ENCODE results near the gene SLC2A14.
A peak's percentile ranks its signal among the peaks of the same experiment; 100 is the strongest.
"Not testable (repeated sequence)": the region's sequence is repeated elsewhere in the genome, so short reads cannot be mapped to it uniquely, and the experiment has no call there.

The SLC2A14 gene

DNA sequence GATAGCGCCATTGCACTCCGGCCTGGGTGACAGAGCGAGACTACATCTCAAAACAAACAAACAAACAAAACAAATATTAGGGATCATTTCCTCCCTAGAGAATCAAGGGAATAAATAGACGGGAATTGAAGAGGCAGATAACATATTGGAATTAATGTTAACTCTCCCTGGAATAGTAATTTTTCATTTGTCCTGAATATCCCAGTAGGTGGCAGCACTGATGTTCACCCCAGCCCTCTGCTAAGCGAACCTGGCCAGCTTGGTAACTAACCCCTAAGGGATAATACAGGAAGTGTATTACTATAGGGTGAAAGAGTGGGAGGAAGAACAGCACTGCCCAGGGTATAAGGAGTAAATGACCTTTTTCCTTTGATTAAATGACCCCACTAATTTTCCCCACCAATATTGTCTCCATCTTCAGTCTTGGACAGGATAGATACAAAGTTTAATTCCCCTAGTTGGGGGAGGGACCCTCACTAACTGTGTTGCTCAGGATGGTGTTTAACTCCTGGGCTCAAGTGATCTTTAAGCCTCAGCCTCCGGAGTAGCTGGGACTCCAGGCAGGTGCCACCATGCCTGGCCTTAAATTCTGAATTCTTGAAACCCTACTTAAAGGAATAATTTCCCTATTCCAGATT, 40.5 kb downstream of the SLC2A14 start:
- peak overlapping the region; percentile 36; the same call in 1 of the 2 replicates for H2AFZ ChIP-seq (ENCODE audit: low read depth)
- H3K79me2 ChIP-seq (ENCODE audit: insufficient read depth, low read depth), result no peaks in the 10 kb centered on the region
- no peak overlapping the region for H3K4me3 ChIP-seq (IDR thresholded peaks at IDR 0.05; ENCODE audit: insufficient read depth, low read depth, low read length)
- H3K9ac ChIP-seq, result no peak overlapping the region
- no peaks in the 10 kb centered on the region for H3K4me1 ChIP-seq (ENCODE audit: low read depth, poor library complexity, severe bottlenecking)
- H3K27me3 ChIP-seq (ENCODE audit: insufficient read depth, low read depth), result no peaks in the 10 kb centered on the region
- H3K27ac ChIP-seq, result no peak overlapping the region
- H4K20me1 ChIP-seq (ENCODE audit: insufficient read depth), result no peaks in the 10 kb centered on the region
- no peak overlapping the region for H3K4me2 ChIP-seq
- H3K36me3 ChIP-seq (ENCODE audit: insufficient read depth), result no peaks in the 10 kb centered on the region
- TF ChIP-seq, protein P1, sequence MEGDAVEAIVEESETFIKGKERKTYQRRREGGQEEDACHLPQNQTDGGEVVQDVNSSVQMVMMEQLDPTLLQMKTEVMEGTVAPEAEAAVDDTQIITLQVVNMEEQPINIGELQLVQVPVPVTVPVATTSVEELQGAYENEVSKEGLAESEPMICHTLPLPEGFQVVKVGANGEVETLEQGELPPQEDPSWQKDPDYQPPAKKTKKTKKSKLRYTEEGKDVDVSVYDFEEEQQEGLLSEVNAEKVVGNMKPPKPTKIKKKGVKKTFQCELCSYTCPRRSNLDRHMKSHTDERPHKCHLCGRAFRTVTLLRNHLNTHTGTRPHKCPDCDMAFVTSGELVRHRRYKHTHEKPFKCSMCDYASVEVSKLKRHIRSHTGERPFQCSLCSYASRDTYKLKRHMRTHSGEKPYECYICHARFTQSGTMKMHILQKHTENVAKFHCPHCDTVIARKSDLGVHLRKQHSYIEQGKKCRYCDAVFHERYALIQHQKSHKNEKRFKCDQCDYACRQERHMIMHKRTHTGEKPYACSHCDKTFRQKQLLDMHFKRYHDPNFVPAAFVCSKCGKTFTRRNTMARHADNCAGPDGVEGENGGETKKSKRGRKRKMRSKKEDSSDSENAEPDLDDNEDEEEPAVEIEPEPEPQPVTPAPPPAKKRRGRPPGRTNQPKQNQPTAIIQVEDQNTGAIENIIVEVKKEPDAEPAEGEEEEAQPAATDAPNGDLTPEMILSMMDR (conservative IDR thresholded peaks at IDR 0.05; ENCODE audit: low read depth, low read length), result peak; percentile 62

DNA sequence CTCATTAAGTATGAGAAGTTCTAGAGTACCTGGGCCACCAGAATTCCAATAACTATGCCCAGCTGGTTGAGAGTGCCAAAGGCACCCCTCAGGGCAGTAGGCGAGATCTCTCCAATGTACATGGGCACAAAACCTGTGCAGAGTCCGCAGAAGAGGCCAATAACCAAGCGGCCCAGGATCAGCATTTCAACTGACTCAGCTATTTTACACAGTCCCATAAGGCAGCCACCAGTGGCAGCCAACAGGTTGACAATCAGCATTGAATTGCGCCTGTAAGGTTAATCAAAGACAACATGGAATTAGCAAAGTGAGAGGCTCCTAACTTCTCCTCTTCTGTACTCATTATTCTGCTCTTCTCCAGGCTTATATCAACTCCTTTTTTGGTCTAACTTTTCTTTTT, 43.0 kb downstream of the SLC2A14 start:
- not testable (repeated sequence) for H4K20me1 ChIP-seq (ENCODE audit: insufficient read depth); H3K27me3 ChIP-seq (ENCODE audit: insufficient read depth, low read depth); H3K36me3 ChIP-seq (ENCODE audit: insufficient read depth); H3K4me2 ChIP-seq; H3K4me1 ChIP-seq (ENCODE audit: low read depth, poor library complexity, severe bottlenecking); H3K79me2 ChIP-seq (ENCODE audit: insufficient read depth, low read depth); H3K27ac ChIP-seq; H2AFZ ChIP-seq (ENCODE audit: low read depth); H3K4me3 ChIP-seq (IDR thresholded peaks at IDR 0.05; ENCODE audit: insufficient read depth, low read depth, low read length); H3K9ac ChIP-seq

DNA sequence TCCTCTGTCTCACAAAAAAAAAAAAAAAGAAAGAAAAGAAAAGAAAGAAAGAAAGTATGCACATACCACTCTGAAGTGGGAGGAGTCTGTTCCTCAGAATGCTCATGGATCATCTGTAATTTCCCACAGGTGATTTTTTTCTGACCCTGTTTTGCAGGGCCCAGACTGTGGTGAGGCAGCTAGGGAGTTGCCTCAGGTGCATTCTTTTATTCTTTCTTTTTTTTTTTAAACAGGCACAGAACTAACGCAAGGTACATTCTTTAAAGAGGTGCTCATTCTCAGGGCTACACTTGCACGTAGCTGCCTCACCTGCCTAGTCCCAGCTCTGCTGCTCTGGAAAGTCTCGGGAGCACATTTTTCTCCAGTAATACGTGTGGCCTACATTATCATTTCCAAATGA, 47.0 kb downstream of the SLC2A14 start:
- not testable (repeated sequence) for H3K4me3 ChIP-seq (IDR thresholded peaks at IDR 0.05; ENCODE audit: insufficient read depth, low read depth, low read length); H3K79me2 ChIP-seq (ENCODE audit: insufficient read depth, low read depth); H2AFZ ChIP-seq (ENCODE audit: low read depth); H3K27me3 ChIP-seq (ENCODE audit: insufficient read depth, low read depth); H4K20me1 ChIP-seq (ENCODE audit: insufficient read depth); H3K4me1 ChIP-seq (ENCODE audit: low read depth, poor library complexity, severe bottlenecking); H3K9ac ChIP-seq; H3K27ac ChIP-seq; H3K36me3 ChIP-seq (ENCODE audit: insufficient read depth); H3K4me2 ChIP-seq

DNA sequence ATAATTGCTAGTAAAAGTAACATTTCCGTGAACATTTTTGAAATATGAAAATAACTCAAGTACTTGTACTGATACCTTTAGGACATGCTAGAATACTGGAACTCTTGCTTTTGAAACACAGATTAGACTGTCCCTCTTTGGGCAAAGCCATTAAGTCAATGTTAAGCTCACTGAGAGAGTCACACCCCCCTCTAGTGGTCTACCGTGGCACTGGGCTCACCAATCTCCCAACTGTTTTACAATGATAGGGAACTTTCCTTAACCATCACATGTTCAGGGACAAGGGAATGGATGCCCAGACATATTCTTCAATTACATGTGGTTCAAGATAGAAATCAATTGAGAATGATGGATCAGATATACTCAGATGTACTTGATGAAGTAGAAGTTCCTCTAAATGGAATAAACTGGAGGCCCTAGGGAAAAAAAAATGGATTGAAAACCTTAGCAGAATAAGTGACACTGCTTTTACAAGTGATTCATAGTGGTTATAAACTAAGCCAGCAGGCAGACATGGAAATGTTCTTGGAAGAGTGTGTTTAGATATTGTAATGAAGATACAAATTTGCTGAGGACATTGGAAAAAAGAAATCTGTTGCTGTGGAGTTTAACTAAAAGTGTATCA, 65.7 kb downstream of the SLC2A14 start:
- Histone ChIP-seq H4K20me1 (ENCODE audit: insufficient read depth) (no peaks in the 10 kb centered on the region), H3K79me2 (ENCODE audit: insufficient read depth, low read depth) (no peaks in the 10 kb centered on the region), H3K27me3 (ENCODE audit: insufficient read depth, low read depth) (no peaks in the 10 kb centered on the region), H3K27ac (no peak overlapping the region), H2AFZ (ENCODE audit: low read depth) (no peak overlapping the region), H3K9ac (no peak overlapping the region), H3K4me3 (IDR thresholded peaks at IDR 0.05; ENCODE audit: insufficient read depth, low read depth, low read length) (no peak overlapping the region), H3K36me3 (ENCODE audit: insufficient read depth) (no peaks in the 10 kb centered on the region), H3K4me1 (ENCODE audit: low read depth, poor library complexity, severe bottlenecking) (no peaks in the 10 kb centered on the region), H3K4me2 (no peak overlapping the region)
- TF ChIP-seq, protein P1 (conservative IDR thresholded peaks at IDR 0.05; ENCODE audit: low read depth, low read length), result peak; percentile 88

DNA sequence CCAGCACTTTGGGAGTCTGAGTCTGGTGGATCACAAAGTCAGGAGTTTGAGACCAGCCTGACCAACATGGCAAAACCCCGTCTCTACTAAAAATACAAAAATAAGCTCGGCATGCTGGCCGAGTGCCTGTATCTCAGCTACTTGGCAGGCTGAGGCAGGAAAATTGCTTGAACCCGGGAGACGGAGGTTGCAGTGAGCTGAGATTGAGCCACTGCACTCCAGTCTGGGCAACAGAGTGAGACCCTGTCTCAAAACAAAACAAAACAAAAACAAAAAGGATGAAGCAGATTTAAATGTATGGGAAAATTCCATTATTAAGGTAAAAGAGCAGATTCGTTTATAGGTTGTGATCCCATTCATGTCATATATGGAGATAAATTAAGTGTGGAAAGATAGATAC, 66.4 kb downstream of the SLC2A14 start:
- not testable (repeated sequence) for H3K9ac ChIP-seq; H3K36me3 ChIP-seq (ENCODE audit: insufficient read depth); H3K4me3 ChIP-seq (IDR thresholded peaks at IDR 0.05; ENCODE audit: insufficient read depth, low read depth, low read length); H3K4me1 ChIP-seq (ENCODE audit: low read depth, poor library complexity, severe bottlenecking); H3K4me2 ChIP-seq; H3K27me3 ChIP-seq (ENCODE audit: insufficient read depth, low read depth); H3K79me2 ChIP-seq (ENCODE audit: insufficient read depth, low read depth); H3K27ac ChIP-seq; H2AFZ ChIP-seq (ENCODE audit: low read depth); H4K20me1 ChIP-seq (ENCODE audit: insufficient read depth)

DNA sequence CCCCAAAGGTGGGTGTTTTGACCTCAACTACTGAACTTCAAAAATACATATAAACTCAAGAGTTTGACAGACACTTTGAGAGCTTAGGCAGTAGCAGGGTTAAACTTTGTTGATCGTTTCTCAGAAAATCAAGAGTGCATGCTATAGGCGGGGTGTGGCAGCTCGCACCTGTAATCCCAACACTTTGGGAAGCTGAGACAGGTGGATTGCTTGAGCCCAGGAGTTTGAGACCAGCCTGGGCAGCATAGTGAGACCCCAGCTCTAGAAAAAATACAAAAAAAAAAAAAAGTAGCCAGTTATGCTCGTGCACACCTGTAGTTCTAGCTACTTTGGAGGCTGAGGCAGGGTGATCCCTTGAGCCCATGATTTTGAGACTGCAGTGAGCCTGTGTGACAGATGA, 71.3 kb downstream of the SLC2A14 start:
- no peaks in the 10 kb centered on the region for H3K36me3 ChIP-seq (ENCODE audit: insufficient read depth)
- H3K27ac ChIP-seq, result no peak overlapping the region
- H4K20me1 ChIP-seq (ENCODE audit: insufficient read depth), result no peaks in the 10 kb centered on the region
- TF ChIP-seq, protein P1 (conservative IDR thresholded peaks at IDR 0.05; ENCODE audit: low read depth, low read length), result no peak
- no peak overlapping the region for H3K9ac ChIP-seq
- H3K4me3 ChIP-seq (IDR thresholded peaks at IDR 0.05; ENCODE audit: insufficient read depth, low read depth, low read length), result no peak overlapping the region
- no peaks in the 10 kb centered on the region for H3K79me2 ChIP-seq (ENCODE audit: insufficient read depth, low read depth)
- H3K4me1 ChIP-seq (ENCODE audit: low read depth, poor library complexity, severe bottlenecking), result no peaks in the 10 kb centered on the region
- H3K4me2 ChIP-seq, result no peak overlapping the region
- H2AFZ ChIP-seq (ENCODE audit: low read depth), result no peak overlapping the region
- H3K27me3 ChIP-seq (ENCODE audit: insufficient read depth, low read depth), result no peaks in the 10 kb centered on the region

DNA sequence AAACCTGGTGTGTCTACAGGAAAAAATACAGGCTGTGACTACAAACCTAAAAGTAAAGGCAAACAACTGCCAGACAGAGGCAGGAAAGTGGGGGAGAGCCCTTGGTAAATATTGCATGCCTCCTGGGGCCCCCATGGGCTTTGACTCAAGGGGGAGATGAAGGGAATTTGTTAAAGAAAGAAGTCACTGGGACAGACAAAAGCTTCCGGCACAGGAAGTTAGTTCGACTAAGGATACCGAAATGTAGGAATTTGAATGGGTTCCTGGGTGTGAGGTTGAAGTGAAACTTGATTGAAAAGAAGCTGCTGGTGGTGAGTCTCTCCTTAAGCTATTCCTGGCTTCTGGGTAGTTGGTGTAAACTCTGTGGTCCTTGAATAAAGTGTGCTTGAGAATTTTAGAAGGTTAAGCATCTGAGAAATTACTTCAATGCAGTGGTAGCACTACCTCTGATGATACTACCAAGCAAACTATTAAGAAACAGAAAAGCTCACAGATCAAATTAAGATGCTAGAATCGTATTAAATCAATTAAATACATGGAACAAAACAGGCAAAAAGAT, 73.9 kb downstream of the SLC2A14 start:
- not testable (repeated sequence) for H3K4me3 ChIP-seq (IDR thresholded peaks at IDR 0.05; ENCODE audit: insufficient read depth, low read depth, low read length); H4K20me1 ChIP-seq (ENCODE audit: insufficient read depth); H3K4me1 ChIP-seq (ENCODE audit: low read depth, poor library complexity, severe bottlenecking); H3K79me2 ChIP-seq (ENCODE audit: insufficient read depth, low read depth); H3K9ac ChIP-seq; H3K27ac ChIP-seq; H2AFZ ChIP-seq (ENCODE audit: low read depth); H3K27me3 ChIP-seq (ENCODE audit: insufficient read depth, low read depth); H3K4me2 ChIP-seq; H3K36me3 ChIP-seq (ENCODE audit: insufficient read depth)

Data from KMS-11 (cell line).